22Rv1 (cell line): ENCODE measurements around the gene FBXO10.

Source experiments
- ZFX ChIP-seq: fragments of 450-650 bp; IDR thresholded peaks from 2 replicates; pipeline ENCODE4 v1.6.1; 2017; ENCODE audit warnings: antibody characterized with exemption, borderline replicate concordance
- TF ChIP-seq, protein P1 (sequence below): fragments of 450-650 bp; IDR thresholded peaks from 2 replicates; pipeline ENCODE4 v1.5.1; 2017; ENCODE audit warnings: mild to moderate bottlenecking

DNA sequence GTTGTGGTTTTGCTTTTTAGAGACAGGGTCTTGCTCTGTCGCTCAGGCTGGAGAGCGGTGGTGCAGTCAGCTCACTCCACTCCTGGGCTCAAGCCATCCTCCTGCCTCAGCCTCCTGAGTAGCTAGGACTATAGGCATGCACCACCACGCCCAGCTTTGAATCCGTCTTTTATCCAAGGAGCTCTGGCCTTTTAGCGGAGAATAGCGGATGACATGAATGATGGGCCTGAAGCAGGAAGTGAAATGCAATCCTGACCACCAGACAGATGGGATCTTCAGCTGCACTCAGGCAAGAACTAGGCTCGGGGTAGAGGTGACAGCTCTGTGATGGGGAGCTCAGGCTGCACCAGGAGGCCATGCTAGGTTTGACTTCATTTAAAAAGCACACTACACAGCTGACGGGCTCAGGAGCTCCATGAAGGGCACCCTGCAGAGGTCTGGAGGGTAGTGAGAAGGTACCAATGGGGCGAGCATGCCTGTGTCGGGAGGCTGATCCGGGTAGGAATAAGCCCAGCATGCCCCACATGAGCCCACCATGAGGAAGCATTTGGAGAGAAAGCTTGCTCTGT lies 68.5 kb downstream of the FBXO10 start:
- TF ChIP-seq, protein P1, sequence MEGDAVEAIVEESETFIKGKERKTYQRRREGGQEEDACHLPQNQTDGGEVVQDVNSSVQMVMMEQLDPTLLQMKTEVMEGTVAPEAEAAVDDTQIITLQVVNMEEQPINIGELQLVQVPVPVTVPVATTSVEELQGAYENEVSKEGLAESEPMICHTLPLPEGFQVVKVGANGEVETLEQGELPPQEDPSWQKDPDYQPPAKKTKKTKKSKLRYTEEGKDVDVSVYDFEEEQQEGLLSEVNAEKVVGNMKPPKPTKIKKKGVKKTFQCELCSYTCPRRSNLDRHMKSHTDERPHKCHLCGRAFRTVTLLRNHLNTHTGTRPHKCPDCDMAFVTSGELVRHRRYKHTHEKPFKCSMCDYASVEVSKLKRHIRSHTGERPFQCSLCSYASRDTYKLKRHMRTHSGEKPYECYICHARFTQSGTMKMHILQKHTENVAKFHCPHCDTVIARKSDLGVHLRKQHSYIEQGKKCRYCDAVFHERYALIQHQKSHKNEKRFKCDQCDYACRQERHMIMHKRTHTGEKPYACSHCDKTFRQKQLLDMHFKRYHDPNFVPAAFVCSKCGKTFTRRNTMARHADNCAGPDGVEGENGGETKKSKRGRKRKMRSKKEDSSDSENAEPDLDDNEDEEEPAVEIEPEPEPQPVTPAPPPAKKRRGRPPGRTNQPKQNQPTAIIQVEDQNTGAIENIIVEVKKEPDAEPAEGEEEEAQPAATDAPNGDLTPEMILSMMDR, result no peak
- no peak for TF ChIP-seq ZFX
